OCI-LY3 (cell line): ENCODE results near the gene ZNF592.
"Not testable (repeated sequence)": the region's sequence is repeated elsewhere in the genome, so short reads cannot be mapped to it uniquely, and the experiment has no call there.

ENCODE experiments used
- CTCF ChIP-seq: fragments of 200-600, 300-600 bp; sonication (generic); IDR thresholded peaks from 2 replicates; pipeline ENCODE4 v1.5.1; 2014; ENCODE audit warnings: antibody characterized with exemption, low read length, low read depth
- EZH2phosphoT487 ChIP-seq: fragments of 200-600 bp; shearing (Covaris generic); IDR thresholded peaks from 2 replicates; pipeline ENCODE4 v1.6.1; 2018; ENCODE audit warnings: antibody characterized with exemption, mixed run types, low read depth

GRCh38 chr15:84754889-84755288, 6.5 kb downstream of the ZNF592 start:
- not testable (repeated sequence) for TF ChIP-seq CTCF, EZH2phosphoT487
